ENCODE results near the gene RGS10.

GRCh38 chr10:119518936-119519335 is 23.6 kb downstream of the RGS10 start:
- TF ChIP-seq CTCF (IDR thresholded peaks at IDR 0.05) = no peak
- TF ChIP-seq POLR2AphosphoS5 (IDR thresholded peaks at IDR 0.05) = no peak
- no peak for TF ChIP-seq POLR2A (IDR thresholded peaks at IDR 0.05)

Measured in breast epithelium (tissue), 3 donors.